ENCODE results near the gene TCERG1.

The TCERG1 gene

DNA sequence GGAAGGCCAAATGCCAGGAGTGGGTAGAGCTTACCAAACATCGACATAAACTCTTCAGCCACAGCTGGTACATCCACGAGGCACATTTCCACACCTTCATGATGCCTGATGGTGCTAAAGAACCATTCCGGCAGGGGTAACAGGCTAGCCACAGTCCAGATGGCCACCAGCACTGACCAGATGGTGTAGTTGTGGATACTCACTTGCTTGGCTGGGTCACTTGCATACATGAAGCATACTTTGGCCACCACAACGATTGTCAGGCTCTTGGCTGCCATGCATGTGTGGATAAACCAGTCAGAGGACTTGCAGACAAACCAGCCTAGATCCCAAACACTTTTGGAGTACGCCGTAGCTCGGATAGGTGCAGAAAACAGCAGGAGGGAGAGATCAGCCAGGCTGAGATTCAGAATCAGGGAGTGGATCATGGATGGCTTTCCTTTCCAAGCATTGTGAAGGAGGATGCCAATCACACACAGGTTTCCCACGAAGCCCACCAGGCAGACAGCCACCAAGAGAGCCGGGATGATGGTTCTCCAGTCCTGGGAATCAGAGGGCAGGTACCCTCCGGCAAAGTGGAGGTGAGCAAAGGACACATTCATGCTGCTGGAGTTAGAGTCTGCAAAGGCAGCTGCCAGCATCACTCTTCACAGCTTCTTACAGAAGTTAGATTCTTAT lies 68.5 kb downstream of the TCERG1 start:
- DNase-seq (ENCODE audit: low read depth): peak; percentile 4
- TF ChIP-seq, protein P1, sequence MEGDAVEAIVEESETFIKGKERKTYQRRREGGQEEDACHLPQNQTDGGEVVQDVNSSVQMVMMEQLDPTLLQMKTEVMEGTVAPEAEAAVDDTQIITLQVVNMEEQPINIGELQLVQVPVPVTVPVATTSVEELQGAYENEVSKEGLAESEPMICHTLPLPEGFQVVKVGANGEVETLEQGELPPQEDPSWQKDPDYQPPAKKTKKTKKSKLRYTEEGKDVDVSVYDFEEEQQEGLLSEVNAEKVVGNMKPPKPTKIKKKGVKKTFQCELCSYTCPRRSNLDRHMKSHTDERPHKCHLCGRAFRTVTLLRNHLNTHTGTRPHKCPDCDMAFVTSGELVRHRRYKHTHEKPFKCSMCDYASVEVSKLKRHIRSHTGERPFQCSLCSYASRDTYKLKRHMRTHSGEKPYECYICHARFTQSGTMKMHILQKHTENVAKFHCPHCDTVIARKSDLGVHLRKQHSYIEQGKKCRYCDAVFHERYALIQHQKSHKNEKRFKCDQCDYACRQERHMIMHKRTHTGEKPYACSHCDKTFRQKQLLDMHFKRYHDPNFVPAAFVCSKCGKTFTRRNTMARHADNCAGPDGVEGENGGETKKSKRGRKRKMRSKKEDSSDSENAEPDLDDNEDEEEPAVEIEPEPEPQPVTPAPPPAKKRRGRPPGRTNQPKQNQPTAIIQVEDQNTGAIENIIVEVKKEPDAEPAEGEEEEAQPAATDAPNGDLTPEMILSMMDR (conservative IDR thresholded peaks at IDR 0.05; ENCODE audit: low read length): no peak

GRCh38 chr5:146516151-146516475 lies 69.0 kb downstream of the TCERG1 start, which contains the start of gene GPR151:
Gene GPR151 (minus strand): TSS chr5:146516190. CDS start chr5:146516113, 77 bp downstream.
- no peak within 1 kb of the TSS for H3K4me3 ChIP-seq (ENCODE audit: low read length)

More for the DNA sequence above, 68.5 kb downstream of the TCERG1 start:
- H3K4me3 ChIP-seq (ENCODE audit: low read length): no peak overlapping the region

DNA sequence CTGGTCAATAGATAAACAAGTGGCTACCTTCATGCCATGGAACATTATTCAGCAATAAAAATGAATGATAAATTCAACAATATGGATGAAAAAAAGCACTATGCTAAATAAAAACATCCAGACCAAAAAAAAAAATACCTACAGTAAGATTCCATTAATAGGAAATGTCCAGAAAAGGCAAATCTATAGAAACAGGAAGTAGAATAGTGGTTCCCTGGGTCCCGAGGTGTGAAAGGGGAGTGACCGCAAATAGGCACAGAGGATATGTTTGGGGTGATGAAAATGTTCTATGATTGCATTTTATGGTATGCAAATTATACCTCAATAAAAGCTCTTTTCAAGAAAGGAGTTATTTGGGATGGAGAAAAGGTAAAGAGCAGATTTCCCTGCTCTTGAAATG lies 72.4 kb downstream of the TCERG1 start:
- no peak for DNase-seq (ENCODE audit: low read depth)
- H3K4me3 ChIP-seq (ENCODE audit: low read length): no peak overlapping the region
- TF ChIP-seq, protein P1 (conservative IDR thresholded peaks at IDR 0.05; ENCODE audit: low read length): no peak

More at GRCh38 chr5:146516151-146516475, 69.0 kb downstream of the TCERG1 start, which contains the start of gene GPR151:
- DNase-seq (ENCODE audit: low read depth): peak; percentile 2
- TF ChIP-seq, protein P1 (conservative IDR thresholded peaks at IDR 0.05; ENCODE audit: low read length): no peak

- H3K4me3 ChIP-seq (ENCODE audit: low read length): no peak overlapping the region
- no peak for DNase-seq (ENCODE audit: low read depth)
- TF ChIP-seq, protein P1 (conservative IDR thresholded peaks at IDR 0.05; ENCODE audit: low read length): no peak
Observed at GRCh38 chr5:146520731-146521130, 73.6 kb downstream of the TCERG1 start.

DNA sequence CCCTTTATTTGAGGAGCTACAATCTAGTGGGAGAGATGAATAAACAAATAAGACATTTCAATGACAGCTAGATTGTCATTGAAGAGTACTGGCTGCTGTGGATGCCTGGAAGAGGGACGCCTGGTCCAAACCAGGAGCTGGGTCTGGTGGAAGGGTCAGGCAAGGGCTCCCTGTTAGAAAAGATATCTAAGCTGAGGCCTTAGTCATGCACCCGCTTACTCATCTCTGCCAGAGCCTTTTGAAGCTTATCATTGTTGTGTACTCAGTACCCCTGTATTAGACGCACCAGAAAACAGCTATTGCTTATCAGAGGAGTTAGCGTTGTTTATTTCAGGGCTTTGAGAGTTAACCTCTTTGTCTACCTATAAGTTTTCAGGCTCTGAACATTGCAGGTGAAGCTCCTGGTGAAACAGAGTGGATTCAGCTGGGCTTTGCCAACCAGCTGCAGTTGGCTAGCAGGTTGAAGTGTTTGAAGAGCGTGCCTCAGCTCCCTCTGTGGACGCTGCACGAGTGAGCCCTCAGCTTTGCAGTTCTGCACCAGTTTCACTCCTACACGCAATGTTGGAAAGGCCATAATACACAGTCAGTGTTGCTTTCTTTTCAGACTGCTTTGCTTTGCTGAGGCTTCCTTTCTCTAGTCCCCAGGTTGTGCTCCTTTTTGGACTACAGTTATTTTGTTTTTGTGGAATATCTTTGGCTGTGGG lies 74.4 kb downstream of the TCERG1 start:
- no peak overlapping the region for H3K4me3 ChIP-seq (ENCODE audit: low read length)
- TF ChIP-seq, protein P1 (conservative IDR thresholded peaks at IDR 0.05; ENCODE audit: low read length): no peak
- no peak for DNase-seq (ENCODE audit: low read depth)

GRCh38 chr5:146523698-146524097 lies 76.6 kb downstream of the TCERG1 start:
- H3K4me3 ChIP-seq (ENCODE audit: low read length): no peak overlapping the region
- no peak for DNase-seq (ENCODE audit: low read depth)
- TF ChIP-seq, protein P1 (conservative IDR thresholded peaks at IDR 0.05; ENCODE audit: low read length): no peak

- TF ChIP-seq, protein P1 (conservative IDR thresholded peaks at IDR 0.05; ENCODE audit: low read length): no peak
- no peak for DNase-seq (ENCODE audit: low read depth)
- H3K4me3 ChIP-seq (ENCODE audit: low read length): no peak overlapping the region
Observed at GRCh38 chr5:146527785-146528184, 80.7 kb downstream of the TCERG1 start.

All from AG10803 (cell line).